ENCODE data around the gene ZNF853.

ZNF853 gene

GRCh38 chr7:6636741-6637543, 21.5 kb downstream of the ZNF853 start, which contains the start of gene ZNF316:
Gene ZNF316 (plus strand): TSS chr7:6637318. CDS start chr7:6642410, 5,092 bp downstream.
- DNase-seq (ENCODE audit: low read depth), result peak; percentile 69

- peak; percentile 63 for DNase-seq (ENCODE audit: low read depth)
Measured at GRCh38 chr7:6637544-6638229, 22.3 kb downstream of the ZNF853 start.

- DNase-seq (ENCODE audit: low read depth), result no peak
Measured at GRCh38 chr7:6639032-6639431, 23.6 kb downstream of the ZNF853 start.

DNA sequence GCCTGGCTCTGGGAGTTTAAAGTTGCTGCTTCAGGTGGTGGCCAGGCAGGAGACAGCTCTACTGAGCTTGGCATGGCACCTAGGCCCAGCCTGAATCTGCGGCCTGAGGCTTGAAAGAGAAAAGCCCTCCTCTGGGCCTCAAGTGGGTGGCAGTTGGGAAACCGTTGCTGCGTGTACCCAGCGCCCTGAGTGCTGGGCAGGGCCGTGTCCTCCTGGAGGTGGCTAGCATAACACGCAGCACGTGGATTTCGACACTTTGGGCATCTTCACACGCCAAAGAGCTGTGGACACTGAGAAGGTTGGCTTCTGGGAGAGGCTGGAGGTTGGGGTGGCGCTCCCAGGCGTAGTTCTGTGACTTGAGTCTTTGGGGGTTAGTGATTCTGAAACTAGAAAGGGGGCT, 24.2 kb downstream of the ZNF853 start:
- DNase-seq (ENCODE audit: low read depth), result no peak

GRCh38 chr7:6640246-6640721, 24.9 kb downstream of the ZNF853 start:
- DNase-seq (ENCODE audit: low read depth), result peak; percentile 46

DNA sequence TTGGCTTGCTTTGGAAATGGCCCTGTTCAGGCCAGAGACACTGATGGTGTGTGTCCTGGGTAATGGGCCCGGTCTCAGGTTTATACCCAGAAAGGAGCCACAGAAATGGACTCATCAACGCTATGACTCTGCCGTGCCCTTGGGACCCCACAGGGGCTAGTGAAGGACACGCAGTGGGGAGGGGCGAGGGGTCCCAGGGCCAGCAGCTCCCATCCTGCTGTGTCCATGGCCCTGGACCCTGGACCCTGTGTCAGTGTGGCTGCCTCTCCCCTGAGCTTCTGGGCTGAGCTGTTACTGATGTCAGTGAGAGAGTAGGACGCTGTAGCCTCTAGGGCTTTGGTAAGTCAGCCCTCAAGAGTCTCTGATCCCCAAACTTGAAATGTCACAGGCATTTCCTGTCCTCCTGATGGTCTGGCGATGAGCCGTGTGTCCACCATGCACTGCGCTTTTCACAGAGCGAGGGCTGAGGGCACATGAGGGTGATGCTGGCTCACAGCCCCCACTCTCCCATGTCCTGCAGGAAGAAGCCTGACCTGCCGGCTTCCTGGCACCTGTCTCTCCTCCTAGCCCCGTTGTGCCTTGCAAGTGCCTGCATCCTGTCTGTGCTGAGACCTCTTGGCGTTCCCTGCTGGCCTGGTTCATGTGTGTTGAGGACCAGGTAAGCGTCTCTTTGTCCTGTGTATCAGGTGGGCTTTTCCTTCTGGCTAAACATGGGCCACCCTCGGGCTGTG, 26.1 kb downstream of the ZNF853 start:
- no peak for DNase-seq (ENCODE audit: low read depth)

- DNase-seq (ENCODE audit: low read depth), result no peak
Measured at GRCh38 chr7:6642239-6642839, 26.9 kb downstream of the ZNF853 start.

GRCh38 chr7:6642861-6643640, 27.6 kb downstream of the ZNF853 start:
- DNase-seq (ENCODE audit: low read depth), result no peak

DNA sequence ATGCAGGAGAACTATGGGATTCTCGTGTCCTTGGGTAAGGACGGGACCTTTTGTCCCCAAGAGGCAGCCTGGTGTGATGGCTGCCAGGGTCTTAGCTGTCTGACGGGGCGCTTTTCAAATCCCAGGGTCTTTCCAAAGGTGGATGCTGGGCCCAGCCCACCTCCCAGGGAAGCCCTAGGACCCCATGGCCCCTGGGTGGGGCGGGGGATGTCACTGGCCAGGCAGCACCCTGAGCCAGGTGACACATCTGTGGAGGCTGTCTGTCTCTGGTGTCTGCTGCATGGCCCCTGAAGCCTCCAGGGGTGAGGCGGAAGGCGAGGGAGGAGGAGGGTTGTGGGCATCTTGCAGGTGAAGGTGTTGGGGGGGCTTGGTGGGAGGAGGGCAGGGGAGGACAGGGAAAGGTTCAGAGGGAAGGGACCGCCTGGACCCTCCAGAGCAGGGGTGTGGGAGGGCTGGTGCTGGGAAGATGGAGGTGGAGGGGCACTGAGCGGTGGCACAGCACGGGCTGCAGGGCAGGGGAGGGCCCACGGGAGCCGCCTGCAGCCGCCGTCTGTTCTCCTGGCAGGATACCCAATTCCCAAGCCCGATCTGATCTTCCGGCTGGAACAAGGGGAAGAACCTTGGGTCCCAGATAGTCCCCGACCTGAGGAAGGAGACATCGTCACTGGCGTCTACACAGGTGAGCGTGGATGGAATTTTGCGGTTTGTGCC, 28.7 kb downstream of the ZNF853 start:
- DNase-seq (ENCODE audit: low read depth), result no peak

GRCh38 chr7:6644728-6645127, 29.3 kb downstream of the ZNF853 start:
- DNase-seq (ENCODE audit: low read depth), result no peak

DNA sequence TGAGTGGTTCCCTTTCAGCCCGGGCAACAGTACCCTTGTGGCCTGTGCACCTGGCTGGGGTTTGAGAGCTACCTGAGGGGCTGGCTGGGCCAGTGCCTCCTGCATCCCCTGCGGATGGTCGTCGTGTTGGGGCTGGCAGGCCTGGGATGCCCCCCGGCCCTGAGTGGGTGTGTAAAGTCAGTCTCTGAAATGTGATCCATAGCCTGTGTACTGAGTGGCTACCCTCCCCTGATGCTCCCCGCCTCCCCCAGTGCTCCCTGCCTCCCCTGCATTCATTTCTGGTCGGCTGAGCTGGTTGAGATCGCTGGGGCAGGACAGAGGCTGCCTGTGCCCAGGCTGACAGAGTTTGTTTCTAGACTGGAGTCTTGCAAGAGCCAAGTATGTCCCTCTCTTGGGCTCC, 31.1 kb downstream of the ZNF853 start:
- no peak for DNase-seq (ENCODE audit: low read depth)

DNA sequence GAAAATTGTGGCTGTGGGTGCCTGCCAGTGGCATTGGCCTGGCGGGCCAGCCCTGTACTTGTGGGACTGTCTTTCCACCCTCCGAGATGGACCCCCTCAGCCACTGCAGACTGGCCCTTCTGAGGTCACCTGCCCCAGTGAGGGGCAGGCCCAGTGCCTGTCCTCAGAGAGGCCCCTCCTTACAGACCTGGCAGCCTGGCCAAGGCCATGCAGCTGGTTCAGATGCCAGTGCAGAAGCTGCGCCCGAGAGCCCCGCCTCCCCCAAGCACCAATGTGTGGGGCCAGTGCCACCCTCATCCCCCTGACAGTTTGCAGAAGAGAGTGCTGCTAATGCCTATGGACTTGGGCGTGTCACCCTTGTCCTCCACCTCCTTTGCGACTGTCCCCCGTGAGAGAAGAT, 31.7 kb downstream of the ZNF853 start:
- no peak for DNase-seq (ENCODE audit: low read depth)

DNA sequence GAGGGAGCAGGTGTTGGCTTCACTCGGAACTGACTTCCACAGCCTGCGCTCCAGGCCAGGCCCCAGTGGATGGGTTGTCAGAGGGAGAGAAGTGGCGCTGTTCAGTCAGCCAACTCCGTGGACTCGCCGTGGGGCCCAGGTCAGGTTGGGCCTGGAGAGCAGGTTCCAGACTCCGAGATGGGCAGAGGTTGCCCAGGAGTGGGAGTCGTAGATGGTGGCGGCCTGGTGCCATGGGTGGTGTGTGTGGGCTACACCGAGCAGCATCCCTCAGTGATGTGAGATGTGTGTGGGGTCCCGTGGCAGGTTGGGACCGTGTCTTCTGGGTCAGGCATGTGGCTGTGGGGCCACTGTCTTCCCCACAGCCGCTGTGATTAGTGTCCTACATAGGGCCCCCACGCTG, 32.1 kb downstream of the ZNF853 start:
- no peak for DNase-seq (ENCODE audit: low read depth)

GRCh38 chr7:6648066-6648814, 32.8 kb downstream of the ZNF853 start:
- no peak for DNase-seq (ENCODE audit: low read depth)

DNA sequence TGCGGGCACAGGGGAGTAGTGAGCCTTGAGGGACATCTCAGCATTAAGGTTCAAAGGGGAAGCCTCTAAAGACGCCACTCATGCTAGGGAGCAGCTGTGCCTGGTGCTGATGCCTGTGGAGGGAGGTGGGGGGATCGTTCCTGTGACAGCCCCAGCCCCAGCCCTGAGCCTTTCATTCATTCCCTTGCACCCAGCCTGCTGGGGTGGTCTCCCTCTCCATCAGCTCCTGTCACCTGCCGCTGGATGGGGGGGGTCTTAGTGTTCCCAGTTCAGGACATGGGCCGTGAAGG, 33.4 kb downstream of the ZNF853 start:
- DNase-seq (ENCODE audit: low read depth), result no peak

DNA sequence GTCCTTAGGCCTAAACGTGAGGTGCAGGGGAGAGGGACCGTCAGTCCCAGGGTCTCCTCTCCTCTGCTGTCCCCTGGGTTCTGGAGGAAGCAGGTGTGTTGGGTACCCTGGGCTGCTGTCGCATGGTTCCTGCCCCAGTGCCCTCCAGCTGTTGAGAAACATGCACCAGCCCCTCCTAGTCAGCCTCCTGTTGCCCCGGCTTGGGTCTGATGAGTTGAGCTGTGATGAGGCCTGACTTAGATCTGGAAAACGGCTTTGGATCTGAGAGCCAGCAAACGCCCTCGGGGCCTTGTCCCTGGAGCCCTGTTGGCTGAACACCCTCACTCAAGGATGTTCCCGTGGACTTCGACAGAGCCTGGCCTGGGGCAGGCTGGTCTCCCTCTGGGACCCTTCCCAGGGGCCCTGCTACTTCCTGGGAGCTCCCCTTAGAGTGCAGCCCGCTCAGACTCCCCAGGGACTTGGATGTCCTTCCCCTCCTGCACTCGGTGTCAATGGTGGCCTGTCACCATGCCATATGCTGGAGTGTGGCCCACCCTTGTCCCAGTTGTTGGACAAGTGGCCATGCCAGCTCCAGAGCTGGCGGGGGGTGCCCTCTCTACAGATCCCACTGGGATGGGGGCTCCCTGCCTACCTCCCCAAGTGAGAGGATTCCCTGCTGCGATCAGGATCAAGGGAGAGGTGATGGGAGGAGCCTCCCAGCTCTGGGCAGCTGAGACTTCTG, 34.0 kb downstream of the ZNF853 start:
- DNase-seq (ENCODE audit: low read depth), result no peak

- DNase-seq (ENCODE audit: low read depth), result no peak
Measured at GRCh38 chr7:6650086-6650485, 34.7 kb downstream of the ZNF853 start.

DNA sequence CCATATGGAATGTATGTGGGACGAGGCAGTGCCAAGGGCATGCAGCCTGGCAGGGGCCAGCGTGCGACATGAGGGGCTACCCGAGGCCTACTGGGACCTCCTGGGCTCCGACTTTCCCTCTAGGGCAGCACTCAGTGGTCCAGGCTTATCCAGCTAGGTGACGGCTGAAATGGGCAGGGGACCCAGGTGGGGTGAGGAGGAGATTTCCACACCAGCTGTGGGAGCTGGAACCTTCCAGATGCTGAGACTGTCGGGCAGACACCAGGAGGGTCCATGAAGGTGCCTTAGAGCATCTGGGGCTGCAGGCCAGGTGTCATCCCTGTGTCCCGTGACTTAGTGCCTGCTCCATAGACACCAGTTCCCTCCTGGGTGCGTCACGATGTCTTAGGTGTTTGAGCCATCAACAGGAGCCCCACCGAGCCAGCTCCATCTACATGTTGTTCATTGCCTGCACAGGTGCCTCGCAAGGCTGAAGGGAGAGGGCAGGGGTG, 35.2 kb downstream of the ZNF853 start:
- DNase-seq (ENCODE audit: low read depth), result no peak

DNA sequence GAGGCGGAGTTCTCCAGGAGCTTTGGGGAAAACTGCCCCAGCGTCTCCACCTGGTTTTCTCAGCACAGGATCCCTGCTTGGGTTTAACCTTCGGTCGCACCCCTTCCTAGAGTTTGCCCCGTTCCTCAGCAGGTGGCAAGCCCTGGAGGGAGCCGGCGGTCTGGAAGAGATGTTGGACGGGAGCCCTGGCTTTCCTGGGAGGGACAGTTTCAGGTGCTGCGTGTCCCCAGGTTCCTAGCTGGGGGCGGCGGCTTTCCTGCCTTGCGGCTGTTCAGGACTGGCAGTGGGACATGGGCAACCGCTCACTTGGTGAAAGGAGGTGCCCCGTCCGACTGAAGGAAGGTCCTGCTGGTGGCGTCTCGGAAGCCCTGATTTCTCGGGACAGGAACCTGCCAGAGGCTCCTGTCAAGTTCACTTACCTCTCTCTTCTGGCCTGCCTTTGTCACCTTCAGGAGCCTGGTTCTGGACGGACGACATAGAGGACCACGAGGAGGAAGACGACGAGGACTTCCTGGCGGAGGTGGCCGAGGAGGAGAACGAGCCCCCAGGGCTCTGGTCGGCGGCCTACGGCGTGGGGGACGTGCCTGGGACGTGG, 36.5 kb downstream of the ZNF853 start:
- DNase-seq (ENCODE audit: low read depth), result no peak
